ENCODE measurements around the gene GMDS.
A peak's percentile ranks its signal among the peaks of the same experiment; 100 is the strongest.

GMDS gene

DNA sequence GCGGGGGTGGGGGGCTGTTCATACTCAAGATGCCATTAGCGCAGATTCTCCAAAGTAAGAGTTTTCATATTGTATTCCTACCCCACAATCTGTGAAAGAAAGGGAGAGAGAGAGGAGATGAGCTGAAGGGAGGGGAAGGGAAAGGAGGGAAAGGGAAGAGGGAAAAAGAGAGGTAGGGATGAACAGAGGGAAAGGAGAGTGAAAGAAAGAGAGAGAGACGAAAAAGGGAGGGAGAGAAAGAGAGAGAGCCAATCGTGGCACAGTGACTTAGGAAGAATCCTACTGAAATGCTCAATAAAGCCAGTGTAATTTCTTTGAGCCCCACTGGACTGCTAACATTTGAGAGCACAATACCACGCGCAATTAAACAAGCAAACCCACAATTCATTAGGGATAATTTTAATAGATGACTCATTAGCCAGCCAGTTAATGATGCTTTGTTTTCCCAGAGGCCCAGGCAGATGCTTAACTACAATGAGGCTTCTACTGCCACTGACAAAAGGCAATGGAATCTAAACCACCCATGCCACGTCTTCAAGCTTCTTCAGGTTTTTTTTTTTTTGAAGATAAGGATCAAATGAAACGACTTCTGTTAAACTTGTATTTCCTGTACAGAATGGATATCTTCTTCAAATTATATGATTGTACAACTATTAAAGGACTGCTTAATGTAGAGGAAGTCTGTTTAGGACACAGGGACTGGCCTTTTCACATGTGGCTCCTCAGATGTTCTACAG lies 328.9 kb downstream of the GMDS start:
- intact Hi-C loops (cut with DNase I), result no loop called here
- DNase-seq, result no peak

DNA sequence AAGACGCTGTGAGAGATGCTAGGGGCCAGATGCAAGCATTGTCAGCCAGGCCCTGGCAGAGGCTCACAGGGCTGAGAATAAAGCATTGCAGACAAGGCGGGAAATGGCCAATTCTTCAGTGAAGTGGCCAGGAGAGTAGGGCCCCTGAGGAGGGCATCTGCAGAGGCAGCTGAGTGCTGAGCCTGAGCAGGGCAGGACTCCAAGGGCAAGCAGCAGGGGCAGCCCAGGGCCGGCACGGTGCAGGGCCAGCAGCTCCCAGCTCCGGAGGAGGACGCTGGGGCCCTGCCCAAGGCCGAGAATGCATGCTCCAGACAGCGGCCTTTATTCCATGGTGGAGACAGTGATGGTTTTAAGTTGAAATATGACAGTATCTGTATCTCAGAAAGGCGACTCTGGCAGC lies 330.2 kb downstream of the GMDS start:
- DNase-seq, result peak in 1 of 10 donors; percentile 82
- intact Hi-C loops (cut with DNase I), result no loop called here

DNA sequence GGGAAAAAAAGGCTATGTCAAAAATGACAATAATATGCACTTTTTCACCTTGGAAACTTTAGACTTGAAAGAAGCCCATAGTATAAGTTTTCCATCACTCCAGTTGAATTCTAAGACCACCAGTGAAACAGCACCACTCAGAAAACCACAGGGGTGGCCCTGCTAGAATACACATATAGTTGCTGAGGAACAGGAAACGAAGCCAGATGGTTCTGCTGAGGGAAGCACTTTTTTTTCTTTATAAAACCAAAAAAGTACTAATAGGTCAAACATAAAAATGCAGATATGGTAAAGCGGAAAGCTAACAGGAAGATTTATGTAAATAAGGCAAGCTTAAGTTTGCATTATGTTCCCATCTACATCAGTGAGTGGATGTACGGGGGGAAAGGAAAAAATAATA lies 331.8 kb downstream of the GMDS start:
- DNase-seq, result no peak
- intact Hi-C loops (cut with DNase I), result no loop called here

DNA sequence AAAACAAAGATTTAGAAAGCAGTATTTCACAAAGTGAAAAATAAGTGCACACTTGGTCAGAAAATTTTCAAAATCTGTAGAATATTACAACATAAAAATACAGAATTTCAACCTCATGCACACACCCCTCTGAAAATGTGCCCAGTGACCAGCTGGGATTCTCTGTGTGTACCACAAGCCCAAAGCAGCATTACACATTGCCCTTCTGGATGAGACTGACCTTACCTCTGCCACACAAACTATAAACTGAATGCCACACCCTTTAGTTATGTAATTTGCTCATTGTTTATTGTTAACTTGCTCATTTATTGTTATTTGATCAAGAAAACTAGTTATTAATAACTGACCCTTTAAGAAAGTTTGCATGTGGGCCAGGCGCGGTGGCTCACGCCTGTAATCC lies 332.7 kb downstream of the GMDS start:
- intact Hi-C loops (cut with DNase I), result no loop called here

DNA sequence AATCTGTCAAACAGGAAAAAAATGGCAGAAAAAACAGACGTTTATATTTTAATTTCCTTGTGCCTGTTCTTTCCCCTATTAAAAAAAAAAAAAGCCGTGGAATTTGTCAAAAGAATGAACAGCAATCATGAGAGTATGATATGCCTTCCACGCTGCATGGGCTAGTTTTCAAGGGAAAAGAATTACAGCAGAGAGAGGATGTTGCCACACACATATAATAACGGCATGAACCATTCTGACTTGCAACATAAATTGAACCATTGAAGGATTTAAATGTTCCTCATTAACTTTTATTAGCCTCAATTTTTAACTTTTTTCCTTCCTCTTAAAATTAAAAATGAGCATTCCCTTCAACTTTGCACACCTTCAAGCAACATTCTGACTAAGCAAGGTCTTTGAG lies 333.9 kb downstream of the GMDS start:
- DNase-seq, result no peak
- intact Hi-C loops (cut with DNase I), result no loop called here

More for the DNA sequence above, 332.7 kb downstream of the GMDS start:
- no peak for DNase-seq

DNA sequence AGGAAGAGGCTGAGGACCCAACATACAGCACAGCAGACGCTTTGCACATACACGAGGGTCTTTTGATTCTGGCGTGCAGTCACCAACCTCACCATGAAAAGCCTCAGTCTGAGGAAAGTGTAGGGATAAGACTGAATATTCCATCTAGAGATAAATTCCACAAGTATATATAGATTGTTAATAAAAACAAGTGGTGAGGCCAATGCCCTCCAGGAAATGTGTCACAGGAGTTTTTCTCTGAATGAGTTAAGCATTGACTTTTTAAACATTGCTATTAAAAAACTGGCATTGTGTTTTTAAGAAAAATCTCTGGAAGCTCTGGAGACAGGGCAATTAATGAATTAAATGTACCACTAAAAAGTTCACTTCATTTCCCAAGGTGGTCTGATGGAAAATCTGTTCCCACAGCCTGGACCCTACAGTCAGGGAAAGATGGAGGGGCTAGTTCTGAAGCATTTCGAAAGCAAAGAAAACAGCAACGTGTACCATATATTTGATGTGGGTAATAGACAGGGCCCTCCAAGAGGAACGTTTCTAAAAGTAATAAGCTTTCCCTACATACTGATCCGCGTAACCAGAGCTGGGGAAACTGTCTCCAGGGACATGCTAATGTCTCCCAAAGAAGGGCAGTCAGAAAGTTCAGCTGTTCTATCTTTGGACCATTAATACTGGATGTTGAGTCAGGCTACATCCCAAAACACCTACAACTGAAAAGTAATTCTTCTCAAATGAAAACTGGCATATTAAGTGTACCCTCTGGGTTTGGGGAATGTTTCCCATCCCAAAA lies 334.6 kb downstream of the GMDS start:
- no peak for DNase-seq
- intact Hi-C loops (cut with DNase I), result no loop called here

DNA sequence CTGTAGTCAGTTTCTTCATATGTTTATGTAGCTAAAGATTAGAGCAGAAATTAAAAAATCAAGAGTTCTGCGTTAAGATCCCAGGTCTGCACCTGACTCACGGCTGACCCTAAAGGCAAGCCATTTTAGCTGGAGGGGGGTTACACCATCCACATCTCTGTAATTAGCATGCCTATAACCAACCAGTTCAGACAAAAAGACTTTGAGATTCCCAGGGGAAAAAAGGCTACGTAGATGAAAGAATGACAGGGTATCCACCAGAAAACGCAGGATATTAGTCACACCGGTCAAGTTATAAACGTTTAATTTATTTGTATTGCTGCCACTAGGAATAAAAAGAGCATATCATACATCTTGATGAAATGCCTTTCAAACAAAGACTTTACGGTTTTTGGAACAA lies 336.6 kb downstream of the GMDS start:
- no peak for DNase-seq
- intact Hi-C loops (cut with DNase I), result no loop called here

DNA sequence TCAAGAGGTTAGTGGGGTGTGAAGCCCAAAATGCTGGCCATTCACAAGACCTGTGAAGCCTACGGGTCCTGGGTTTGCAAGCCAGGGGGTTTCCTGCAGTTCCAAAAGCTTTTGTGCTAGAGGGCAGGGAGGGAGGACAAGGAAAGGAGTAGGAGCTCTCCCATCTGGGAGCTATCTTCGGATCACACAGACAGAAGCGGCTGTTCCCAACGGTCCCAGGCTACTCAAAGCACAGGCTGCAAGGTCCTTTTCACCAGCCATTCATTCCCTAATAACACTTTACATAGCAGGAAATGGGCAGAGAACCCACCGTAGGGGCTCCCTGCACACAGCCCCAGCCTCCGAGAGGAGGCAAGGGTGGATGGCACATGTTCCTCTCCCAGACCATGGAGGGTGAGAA lies 338.8 kb downstream of the GMDS start:
- intact Hi-C loops (cut with DNase I), result no loop called here
- no peak for DNase-seq

DNA sequence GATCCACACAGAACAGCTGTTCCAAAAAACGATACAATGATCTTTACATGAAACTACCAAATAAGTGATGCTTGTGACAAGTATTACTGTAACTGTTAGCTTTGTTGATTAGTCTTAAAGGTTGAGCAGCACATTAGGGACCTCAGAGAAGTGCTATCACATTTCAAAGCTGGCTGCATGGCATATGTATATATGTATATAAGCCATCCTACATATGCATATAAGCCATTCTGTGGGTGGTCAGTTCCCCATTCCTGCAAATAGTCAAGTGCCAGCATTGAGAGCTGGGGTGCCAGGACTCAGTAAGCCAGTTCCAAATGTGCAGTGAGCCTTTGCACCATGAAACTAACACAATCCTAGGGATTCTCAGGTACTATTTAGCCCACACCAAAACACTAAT lies 339.4 kb downstream of the GMDS start:
- intact Hi-C loops (cut with DNase I), result no loop called here
- no peak for DNase-seq

DNA sequence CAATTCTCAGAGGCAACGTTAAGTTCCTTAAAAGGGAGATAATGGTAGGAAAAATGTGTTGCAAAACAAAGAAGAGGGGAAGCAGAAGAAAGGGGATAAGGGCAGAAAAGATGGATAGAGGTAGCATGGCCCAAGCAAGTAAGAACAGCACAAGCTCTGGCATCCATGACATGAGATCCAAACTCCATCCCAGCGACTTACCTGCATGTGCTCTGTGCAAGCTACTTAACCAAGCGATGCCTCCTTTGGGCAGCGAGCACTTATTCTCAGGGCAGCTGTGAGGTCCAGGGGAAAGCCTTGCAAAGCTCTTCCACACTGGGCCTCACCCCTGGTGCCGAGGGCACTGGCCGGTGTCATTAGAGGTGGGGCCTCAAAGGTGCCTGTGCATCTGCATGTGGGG lies 340.5 kb downstream of the GMDS start:
- no peak for DNase-seq
- intact Hi-C loops (cut with DNase I), result no loop called here

DNA sequence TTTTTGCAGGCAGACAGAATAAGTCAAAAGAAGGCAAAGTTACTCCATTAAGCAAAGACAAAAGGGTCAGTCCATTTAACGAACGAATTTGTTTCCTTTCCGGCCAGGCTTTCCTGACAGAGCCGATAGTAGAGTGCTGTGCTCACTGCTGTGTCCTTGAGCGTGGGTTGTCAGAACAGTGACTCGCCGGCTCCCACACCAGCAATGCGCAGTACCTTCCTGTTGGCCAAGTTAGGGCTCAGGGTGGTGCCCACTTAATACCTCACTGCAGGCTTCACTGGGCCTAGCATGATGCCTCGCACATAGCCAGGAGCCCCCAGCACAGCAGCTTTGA lies 341.0 kb downstream of the GMDS start:
- DNase-seq, result no peak
- intact Hi-C loops (cut with DNase I), result no loop called here

DNA sequence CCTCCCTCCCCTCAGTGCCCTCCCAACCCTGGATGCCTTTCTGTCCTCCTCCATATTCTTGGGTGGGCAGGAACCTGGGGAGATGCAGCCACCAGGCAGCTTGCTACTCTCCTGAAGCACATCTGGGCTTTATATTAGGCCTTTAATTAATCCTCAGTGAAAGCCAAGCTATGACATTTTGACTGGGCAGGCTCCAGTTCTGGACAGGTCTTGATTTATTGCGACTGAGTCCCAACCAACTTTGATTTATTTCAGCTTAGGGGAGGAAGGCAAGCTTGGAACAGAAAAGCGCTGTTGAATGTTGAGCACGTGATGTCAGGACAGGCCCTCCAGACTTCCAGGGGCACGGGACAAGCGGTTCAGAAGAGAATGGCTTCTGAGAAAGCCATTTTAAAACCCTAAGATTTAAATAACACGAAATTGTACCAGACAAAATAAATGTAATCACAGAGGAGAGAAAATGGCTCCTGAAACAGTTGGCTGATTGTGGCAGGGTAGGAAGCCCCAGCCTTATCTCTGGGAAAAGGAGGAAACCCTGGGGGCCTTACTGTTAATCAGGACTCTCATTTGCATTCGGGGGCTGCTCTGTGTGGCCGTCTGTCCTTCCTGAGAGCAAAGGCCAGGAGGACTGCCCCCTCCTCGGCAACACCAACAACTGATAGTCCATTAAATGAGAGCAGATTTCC lies 341.5 kb downstream of the GMDS start:
- intact Hi-C loops (cut with DNase I), result no loop called here
- no peak for DNase-seq

DNA sequence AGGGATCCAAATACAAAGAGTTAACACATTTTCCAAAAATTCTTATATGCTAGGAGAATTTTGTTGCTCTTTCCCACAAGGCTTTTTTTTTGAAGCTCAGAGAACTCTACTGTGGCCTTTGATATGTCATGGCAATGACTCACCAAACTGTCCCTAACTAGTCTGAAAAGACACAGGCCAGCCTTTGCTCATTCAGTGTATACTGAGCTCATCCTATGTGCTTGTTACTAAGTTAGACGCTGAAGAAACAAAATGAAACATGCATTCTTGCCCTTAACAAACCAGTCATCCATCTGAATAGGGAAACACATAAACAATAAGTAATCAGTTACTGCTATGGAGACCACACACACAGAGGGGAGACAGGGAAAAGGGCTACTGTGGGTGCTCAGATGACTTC lies 343.8 kb downstream of the GMDS start:
- no peak for DNase-seq
- intact Hi-C loops (cut with DNase I), result no loop called here

DNA sequence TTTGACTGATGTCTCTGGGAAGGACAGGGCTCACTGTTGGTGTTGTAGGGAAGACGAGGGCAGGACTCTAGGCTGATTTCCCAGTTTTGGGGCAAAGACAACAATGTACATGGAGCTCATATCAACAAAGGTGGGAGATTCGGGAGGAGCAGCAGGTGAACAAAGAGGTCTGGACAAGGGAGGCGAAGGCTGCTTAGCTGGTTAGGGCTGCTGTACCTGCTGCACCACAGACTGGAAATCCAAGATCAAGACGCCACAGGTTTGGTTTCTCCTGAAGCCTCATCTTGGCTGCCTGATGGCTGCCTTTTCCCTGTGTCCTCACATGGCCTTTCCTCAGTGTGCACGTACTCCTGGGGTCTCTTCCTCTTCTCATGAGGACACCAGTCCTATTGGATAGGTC lies 348.5 kb downstream of the GMDS start:
- intact Hi-C loops (cut with DNase I), result no loop called here
- DNase-seq, result no peak

DNA sequence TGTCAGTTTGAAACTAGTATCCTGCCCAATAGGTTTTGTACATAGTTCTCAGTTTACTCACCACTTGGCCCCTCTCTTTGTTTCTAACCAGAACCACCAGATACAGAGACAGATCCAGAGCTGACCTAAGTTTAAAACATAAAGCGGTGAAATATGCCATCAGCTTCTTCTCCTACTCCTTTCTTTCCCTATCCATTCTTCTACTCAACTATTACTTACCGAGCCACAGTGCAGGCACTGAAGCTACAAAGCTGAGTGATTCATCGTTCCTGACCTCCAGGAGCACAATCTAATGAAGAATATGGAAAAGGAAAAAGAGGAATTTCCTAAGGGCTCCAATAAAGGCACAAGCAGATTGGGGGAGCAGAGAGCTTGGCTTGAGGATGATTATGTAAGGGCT lies 349.7 kb downstream of the GMDS start:
- intact Hi-C loops (cut with DNase I), result no loop called here
- no peak for DNase-seq

DNA sequence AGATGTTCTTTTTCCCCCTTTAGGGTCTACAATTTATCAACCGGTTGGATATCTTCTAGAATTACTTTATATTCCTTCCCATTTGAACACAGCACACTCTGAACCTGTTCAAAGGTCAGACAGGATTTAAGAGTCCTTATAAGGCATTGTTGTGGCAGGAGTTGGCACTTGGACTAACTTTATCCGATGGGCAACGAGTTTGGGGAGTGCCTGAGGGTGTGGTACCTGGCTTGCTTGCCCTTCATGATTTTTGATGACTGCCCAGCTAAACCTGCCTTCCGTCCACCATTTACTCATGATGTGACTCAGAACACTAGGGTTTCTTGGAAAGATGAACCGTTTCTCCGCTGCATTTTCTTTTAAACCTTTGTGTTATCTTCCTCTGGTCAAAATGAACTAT lies 350.5 kb downstream of the GMDS start:
- DNase-seq, result no peak
- intact Hi-C loops (cut with DNase I), result no loop called here

DNA sequence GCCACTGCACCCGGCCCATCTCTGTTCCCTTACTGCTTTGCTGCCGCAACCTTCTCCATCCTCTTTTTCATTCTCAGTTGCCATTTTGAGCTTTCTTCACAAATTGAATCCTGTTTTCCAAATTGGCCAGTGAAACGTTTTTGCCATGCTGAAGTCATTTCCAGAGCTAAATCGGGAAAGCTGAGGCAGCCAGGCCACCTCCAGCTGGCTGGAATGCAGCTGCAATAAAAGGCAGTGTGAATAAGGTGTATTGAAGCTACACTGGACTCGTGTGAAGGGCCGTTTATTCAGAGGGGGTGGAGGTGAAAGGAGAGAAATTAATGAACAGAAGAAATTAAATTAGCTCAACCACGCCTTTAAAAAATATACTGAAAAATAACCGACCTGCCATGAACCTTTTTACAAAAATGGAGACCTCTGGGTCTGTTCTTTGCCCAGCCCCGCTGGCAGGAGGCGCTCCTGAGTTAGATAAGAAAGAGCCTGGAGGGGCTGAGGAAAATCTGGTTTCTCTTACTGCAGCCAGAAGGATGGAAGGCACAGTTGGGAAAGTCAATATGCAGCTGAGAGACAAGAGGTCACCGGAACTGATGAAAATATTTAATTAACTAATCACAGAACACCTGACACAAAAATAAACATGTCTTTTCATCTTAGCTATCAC lies 351.8 kb downstream of the GMDS start:
- intact Hi-C loops (cut with DNase I), result no loop called here
- peak in 1 of 10 donors; percentile 66 for DNase-seq

DNA sequence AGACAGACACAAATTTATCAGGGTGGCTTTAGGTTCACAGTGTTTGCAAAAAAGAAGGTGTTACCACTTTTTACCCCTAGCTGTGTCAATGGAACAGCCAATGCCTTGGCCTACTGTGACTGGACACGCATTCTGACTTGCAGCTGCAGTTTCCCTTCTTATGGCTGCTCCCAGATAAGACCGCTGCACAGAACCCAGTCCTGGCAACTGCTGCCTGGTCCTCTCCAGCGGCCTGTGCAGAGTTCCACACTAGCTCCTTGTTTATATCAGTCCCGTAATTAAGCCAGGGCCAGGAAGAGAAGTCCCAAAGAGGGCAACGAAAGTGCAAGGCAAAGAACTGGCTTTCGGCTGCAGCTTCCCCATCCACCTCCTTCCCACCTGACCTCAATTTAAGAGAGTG lies 352.7 kb downstream of the GMDS start:
- no peak for DNase-seq
- intact Hi-C loops (cut with DNase I), result no loop called here

DNA sequence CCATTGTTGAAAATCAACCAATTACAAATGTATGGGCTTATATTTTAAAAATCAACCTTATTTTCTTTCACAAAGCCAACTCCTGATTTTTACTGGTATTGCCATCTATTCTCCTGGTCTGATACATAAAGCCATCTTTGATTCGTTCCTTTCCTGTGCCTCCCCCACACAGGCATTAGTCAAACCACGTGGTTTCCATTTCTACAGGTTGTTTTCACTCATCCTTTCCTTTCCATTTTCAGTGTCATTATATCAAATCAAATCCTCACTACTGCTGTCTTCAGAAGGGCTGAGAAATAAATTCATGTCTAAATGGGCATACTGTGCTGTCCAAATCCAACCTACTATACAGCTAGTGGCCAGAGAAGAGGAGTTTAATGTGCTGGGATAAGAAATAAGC lies 354.4 kb downstream of the GMDS start:
- intact Hi-C loops (cut with DNase I), result no loop called here
- no peak for DNase-seq

DNA sequence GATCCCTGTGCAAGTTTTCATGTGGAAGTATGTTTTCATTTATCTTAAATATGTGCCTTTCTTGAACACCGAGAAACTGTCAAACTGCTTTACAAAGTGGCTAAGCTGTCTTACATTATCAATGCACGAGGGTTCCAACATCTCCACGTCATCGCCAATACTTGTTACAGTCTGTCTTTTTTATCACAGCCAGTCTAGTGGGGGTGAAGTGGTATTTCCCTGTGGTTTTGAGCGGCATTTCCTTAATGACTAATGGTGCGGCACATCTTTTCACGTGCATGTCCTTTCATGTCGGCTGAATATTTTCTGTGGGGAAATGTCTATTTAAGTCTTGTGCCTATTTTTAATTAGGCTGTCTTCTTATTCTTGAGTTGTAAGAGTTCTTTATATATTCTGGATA lies 355.3 kb downstream of the GMDS start:
- DNase-seq, result no peak
- intact Hi-C loops (cut with DNase I), result no loop called here

DNA sequence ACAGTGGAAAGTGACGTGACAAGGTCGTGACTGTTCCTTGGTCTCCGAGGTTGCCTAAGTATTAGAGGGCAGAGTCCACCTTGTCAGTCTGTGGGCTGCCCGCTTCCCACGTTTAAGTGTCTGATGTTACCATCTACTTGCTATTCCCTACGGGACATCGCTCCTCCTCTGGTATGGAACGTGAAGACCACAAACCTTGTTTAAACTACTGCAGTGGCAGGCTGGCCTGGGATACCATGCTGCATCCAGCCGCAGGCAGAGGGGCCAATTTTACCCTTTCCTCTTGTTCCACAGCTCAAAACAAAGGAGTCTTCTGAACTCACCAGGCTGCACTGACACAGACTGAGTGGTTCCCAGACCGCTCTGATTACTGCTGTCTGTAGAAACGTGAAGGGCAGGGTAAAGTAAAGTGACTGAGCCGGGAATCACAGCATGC lies 359.8 kb downstream of the GMDS start:
- intact Hi-C loops (cut with DNase I), result no loop called here
- no peak for DNase-seq

All from posterior cingulate gyrus (tissue), 11 donors.